GM23338 (cell line): ENCODE results near the gene CYP51A1. TPM values are rescaled to one million over a fixed set of nuclear protein-coding genes. Genes with fewer than 3 reads are reported as not detected.

ENCODE experiments used
- CREB1 ChIP-seq: fragments of 250-450 bp; sonication (Bioruptor Pico); IDR thresholded peaks from 2 replicates; pipeline ENCODE4 v1.5.0; 2020; ENCODE audit warnings: low read depth, mild to moderate bottlenecking, moderate library complexity
- CTCF ChIP-seq, 2 experiments: fragments of 200-600 bp in 1 of 2; sonication (generic) in 1 of 2; conservative IDR thresholded peaks; 2 replicates each; pipeline versions ENCODE4 v1.5.1 to v1.6.1; 2016 to 2017; ENCODE audit warnings: antibody characterized with exemption in 2 of 2, low read depth in 2 of 2, mild to moderate bottlenecking in 2 of 2, moderate library complexity in 1 of 2
- POLR2AphosphoS5 ChIP-seq: IDR thresholded peaks from 2 replicates; pipeline ENCODE4 v1.6.1; 2016; ENCODE audit warnings: antibody characterized with exemption, low read depth
- REST ChIP-seq: IDR thresholded peaks from one replicate; pipeline ENCODE4 v1.6.1; 2018; ENCODE audit warnings: antibody characterized with exemption; ENCODE audit not compliant: unreplicated experiment
- polyA plus RNA-seq: library from polyadenylated mRNA; unstranded; fragments of >200 nt; fragmentation: Nextera tagmentation; extraction: Ambion mirVana; gene quantifications from 2 replicates; pipeline ENCODE4 v1.2.1, GENCODE V29; 2016
- total RNA-seq: library from RNA; depleted of rRNA; stranded (reverse); fragments of >200 nt; shearing (Covaris generic); gene quantifications from 2 replicates; pipeline ENCODE4 v1.2.3, GENCODE V29; 2014; rRNA removed

Gene CYP51A1
- total and polyA plus RNA-seq, 2 experiments from 2014 or later, result 65.6 to 163 TPM

GRCh38 chr7:92064438-92065029 is 69.7 kb downstream of the CYP51A1 start (continued):
- TF ChIP-seq REST (no peak), CTCF (conservative IDR thresholded peaks at IDR 0.05; ENCODE audit: low read depth in 2 of 2) (no peak), CREB1 (CRISPR knock-in tag) (no peak), POLR2AphosphoS5 (no peak)

Other genes with a start within 250 kb of the CYP51A1 start
- gene AKAP9, start 193.6 kb downstream of the CYP51A1 start, total RNA-seq, result 29.4 and 33.5 TPM in 2 replicates
- gene AKAP9, start 193.6 kb downstream of the CYP51A1 start, polyA plus RNA-seq, result 51.9 and 67.4 TPM in 2 replicates
- gene LRRD1, start 44.7 kb upstream of the CYP51A1 start, total RNA-seq, result 0.08 TPM in 1 of 2 replicates, not detected in the other
- gene LRRD1, start 44.7 kb upstream of the CYP51A1 start, polyA plus RNA-seq, result 0.11 TPM in 1 of 2 replicates, not detected in the other
- gene KRIT1, start 111.4 kb upstream of the CYP51A1 start, total RNA-seq, result 54.3 and 59.8 TPM in 2 replicates
- gene KRIT1, start 111.4 kb upstream of the CYP51A1 start, polyA plus RNA-seq, result 49.6 and 51.2 TPM in 2 replicates
- gene ANKIB1, start 111.5 kb upstream of the CYP51A1 start, total RNA-seq, result 39.8 and 40.3 TPM in 2 replicates
- gene ANKIB1, start 111.5 kb upstream of the CYP51A1 start, polyA plus RNA-seq, result 17.1 and 19.1 TPM in 2 replicates